ENCODE results near the gene FAM53B.

GRCh38 chr10:124679401-124679800, 64.8 kb downstream of the FAM53B start:
- no peak for TF ChIP-seq CTCF (IDR thresholded peaks at IDR 0.05)
- no peak for TF ChIP-seq EP300 (IDR thresholded peaks at IDR 0.05)
- no peak for TF ChIP-seq POLR2AphosphoS5 (IDR thresholded peaks at IDR 0.05)
- TF ChIP-seq POLR2A (IDR thresholded peaks at IDR 0.05; ENCODE audit: low read depth), result no peak

Measured in esophagus muscularis mucosa (tissue), 4 donors.